SIG-M5 (cell line): ENCODE measurements around the gene ASCL2.

Experiments used
- DNase-seq: peaks from one replicate; lab custom pipeline; 2025; lab: John Stamatoyannopoulos, UW

The ASCL2 gene

GRCh38 chr11:2271327-2272227, 1.2 kb upstream of the ASCL2 start:
- DNase-seq = no peak

GRCh38 chr11:2271077-2271326, 614 bp upstream of the ASCL2 start:
- no peak for DNase-seq

GRCh38 chr11:2269601-2270321, 627 bp downstream of the ASCL2 start:
- no peak for DNase-seq

DNA sequence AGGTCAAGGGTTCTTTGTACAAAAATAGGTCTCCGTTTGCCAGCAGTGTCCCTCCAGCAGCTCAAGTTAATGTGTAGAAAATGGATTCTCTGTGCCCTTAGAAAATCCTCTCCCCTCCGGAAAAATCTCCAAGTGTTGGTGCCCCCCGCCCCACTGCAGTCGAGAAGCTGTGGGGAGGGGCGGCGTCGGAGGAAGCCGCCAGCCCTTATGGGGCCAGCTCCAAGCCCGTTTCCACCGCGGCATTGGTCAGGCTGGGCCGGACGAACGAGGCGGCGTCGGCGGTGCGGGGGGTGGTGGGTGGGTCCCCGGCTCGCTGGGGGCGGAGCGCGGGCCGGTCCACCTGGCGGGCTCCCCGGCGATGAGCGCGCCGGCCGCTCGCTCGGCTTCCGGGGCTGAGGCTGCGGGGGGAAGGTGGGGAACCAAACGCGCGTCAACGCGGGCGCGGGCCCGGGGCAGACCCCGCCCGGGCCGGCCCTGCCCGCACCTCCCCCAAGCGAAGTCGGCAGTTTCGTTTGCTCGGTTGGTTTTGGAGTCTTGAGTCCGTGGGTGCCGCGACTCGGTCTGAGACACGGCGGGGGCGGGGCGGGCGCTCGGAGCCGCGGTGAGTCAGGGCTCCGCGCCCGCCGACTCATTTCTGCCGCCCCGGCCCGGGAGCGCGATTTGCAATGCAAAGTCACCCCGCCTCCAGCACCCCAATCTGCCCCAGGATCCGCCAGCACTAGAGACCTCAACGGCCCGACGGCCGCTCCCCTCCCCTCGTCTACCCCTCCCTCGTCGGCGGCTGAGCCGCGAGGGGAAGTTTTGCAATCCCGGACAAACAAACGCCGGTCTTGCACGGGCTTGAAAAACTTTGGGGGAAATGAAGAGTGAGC, 1.4 kb downstream of the ASCL2 start:
- no peak for DNase-seq

GRCh38 chr11:2267851-2268728, 2.3 kb downstream of the ASCL2 start:
- no peak for DNase-seq

DNA sequence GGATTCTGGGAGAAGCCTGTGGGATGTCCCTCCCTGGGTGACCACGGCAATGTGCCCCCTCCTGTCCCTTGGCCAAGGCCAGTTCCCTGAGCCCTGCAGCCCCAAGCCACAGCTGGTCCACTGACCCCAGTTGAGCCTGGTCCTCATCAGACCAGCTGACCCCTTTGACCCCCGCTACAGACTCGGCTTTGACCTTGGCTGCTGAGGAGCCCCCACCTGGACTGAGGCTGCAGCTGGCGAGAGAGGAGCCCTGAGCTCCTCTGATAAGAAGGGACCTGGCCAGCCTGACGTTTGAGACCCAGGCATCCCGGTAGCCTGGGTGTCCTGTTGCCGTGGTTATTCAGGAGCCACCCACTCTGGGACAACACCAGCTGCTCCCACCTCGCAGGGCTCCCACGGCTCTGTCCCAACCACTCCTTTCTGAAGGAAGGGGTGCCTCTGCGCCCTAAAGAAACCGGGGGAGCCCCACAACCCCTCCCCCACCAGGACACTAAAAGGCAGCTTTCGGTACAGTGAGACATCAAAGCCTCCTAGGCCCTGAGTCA, 3.0 kb downstream of the ASCL2 start:
- no peak for DNase-seq

DNA sequence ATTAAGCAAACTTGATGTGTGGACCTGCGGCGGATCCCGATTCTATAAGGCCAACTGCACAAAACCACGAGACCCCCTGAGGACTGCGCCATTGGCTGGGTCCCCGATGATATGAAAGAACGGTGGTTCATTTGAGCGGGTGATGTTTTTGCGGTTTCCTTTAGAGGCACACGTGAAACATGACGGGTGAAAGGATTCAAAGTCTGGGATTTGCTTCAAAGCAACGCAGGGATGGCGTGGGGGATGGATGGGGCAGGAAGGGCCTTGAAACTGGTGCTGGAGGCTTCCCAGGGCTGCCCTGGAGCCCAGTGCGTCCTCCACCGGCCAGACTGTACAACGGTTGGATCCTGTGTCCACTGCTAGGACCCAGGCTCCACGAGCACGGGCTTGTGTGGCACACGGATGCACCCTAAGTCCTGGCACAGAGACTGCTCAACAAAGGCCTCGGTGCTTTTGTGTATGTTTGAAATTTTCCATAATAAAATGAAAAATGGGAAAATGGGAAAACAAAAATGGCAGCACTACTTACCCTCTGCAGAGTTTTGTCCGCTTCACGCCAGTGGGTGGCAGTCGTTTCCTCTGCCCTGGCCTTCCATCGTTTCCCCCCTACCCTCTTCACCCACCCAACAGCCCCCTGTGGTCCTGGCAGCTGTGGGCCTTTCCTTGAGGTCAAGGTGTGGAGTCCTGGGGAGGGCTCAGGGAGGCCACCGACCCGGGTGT, 3.6 kb downstream of the ASCL2 start:
- DNase-seq = no peak

DNA sequence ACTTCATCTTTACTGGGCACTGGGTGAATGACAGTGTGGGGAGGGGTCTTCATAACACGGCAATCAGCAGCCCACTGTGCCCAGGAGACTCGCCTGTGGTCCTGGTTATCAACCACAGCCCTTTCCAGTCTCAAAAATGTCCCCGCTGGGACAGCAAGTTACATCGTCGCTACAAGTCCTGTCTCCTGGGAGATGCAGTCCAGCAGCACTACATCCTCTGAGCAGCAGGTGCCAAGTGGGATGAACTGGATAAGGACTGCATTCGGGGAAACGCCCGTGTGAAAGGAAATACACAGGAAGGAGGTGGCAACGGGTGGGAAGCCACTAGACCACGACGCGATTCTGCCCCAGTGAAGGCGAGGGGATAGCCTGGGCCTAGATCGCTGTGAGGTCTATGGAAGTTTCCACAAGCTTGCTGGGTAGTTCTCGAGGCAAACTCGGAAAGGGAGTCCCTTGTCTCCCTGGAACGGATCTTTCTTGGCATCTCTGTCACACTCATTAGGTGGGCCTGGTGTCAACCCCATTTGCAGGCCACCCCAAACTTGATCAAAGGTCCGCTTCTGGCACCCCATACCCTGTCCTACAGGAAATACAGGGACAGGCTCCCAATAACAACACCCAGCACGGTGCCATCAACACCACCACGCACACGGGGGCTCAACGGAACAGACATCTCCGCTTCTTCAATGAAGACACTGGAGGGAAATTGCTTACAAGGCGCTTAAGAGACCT, 4.4 kb downstream of the ASCL2 start:
- DNase-seq = no peak

DNA sequence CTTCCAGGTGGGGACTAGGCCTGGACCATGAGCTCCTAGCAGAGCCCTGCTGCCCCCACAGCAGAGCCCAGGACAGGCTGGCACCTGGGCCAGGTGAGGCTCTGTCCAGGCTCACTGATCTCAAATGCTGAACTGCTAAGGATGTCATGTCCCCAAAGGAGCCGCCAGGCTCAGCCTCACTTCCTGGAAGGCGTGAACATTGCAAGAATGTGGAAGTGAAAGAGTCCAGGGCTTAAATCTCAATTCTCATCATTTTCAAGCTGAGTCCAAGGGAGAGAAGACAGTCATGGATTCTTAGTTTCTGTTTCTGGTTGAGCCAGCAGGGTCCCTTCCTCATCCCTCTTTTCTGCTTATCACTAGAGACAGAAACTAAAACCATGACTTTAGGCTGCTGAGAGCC, 5.0 kb downstream of the ASCL2 start:
- peak; percentile 64 for DNase-seq

- no peak for DNase-seq
These were observed 5.9 kb downstream of the ASCL2 start for GRCh38 chr11:2264366-2265053.

DNA sequence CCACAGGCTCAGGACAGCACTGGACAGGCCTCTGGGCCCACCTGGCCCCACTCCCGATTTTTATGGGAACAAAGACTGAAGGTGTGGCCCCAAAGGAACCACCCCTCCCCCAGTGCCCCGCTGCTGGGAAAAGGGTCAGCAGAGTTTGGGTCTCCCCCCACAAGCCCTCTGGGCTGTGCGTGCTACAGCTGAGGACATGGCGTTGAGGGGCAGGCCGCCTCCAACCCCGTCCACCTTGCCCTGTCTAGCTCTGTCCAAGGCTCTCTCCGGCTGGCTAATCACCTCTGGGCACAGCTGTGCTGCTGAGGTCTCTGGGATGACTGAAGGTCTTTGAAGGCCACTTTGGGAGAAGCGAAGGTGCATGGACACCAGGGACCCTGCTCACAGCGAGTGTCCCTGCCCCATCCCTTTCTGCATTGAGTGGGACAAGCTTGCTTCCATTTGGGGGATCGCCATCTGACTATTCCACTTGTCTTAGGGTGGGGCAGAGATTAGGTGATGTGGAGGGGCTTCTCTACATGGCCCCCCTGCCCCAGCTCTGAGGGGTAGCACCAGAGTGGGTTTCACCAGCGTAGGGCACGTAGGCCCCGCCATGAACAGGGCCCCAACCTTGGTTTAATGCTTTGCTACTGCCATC, 6.5 kb downstream of the ASCL2 start:
- no peak for DNase-seq

- no peak for DNase-seq
These were observed 7.3 kb downstream of the ASCL2 start for GRCh38 chr11:2263071-2263565.

DNA sequence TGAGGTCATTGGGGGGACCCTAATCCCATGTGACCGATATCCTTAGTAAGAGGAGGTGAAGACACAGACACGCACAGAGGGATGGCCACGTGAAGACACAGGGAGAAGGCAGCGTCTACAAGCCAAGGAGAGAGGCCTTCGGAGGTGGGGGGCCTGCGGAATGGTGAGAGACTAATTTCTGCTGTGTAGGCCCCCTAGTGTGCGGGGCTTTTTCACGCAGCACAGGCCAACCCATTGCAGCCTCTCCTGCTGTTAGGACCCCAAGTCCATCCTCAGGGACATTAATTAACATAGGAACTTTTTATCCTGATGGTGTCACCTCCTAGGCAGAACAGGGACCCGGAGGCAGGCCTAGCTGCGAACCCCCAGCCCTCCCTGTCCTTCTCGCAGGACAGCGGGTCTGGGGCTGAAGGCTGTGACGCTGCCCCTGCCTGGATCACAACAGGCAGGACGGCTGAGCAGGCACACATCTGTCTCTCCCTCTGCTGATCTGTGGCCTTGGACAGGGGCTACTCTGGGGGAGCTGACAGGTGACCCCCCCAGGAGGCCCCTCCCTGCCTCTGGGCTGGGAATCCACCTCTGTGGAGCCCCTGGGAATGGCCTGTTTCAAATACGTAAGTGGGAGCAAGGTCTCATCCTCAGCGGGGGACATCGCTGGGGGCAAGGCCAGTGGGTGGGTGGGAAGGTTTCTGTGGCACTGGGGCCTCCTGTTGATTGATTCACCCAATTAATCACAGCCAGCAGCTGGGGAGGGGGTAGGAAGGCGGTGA, 7.9 kb downstream of the ASCL2 start:
- no peak for DNase-seq

GRCh38 chr11:2261436-2262230, 8.8 kb downstream of the ASCL2 start:
- DNase-seq = no peak

DNA sequence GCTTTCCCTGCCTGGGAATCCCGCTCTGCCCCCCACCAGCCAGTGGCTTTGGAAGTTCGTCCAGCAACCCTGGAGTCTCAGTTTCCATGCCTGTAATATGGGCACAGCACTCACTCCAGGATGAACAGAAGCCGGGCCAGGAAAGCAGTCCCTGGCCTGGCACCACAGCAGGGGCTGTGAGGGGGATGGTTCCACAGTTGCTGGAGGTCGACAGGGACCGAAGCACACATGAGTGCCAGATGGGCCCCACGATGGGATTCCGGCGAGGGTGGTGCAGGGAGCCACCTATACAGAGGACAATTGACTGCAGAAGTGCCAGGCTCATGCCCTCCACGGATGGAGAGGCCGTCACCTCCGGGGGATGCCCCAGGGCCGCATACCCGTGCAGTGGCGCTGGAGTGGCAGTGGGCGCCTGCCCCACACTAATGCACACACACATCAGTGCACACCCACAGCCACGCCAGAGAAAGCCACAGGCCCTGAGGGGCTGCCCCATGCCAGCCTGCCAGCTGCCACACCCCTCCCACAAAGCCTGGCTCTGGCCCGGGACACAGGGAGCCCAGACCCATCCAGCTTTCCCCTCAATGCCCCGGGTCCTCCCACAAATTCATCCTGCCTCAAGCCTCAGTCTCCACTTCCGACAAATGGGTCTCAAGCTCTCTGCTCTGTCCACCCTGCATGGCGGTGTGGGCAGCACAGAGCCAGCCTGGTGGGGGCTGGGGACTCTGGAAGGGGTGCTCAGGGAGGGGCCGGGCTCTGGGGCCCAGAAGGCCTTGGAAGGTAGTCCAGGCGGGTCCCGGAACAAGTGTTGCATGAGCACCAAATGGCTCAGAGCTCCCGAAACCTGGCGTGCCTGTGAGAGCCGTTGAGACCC, 9.7 kb downstream of the ASCL2 start:
- no peak for DNase-seq

DNA sequence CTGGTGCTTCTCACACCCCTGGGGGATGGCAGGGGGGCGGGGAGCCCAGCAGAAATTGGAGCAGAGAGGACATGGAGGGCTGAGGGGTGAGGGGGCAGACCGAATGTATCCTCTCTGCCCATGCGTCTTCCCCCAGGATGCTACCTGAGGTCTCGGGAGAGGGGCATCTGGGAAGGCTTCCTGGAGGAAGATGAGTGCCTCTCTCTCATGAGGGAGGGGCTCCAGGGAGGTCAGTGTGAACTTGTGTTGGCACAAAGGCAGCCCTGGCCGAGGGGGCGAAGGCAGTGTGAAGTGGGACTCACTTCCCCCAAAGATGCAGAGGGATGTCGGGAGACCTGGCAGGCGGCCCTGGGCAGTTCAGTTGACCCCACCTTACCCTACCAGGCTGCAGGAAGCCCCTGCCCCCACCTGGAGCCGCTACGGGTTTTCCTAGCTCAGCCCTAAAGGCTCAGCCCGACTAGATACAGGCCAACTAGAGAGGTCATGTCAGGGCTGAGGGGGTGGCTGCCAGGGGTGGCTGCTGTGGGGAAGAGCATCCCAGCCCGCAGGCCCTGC, 10.4 kb downstream of the ASCL2 start:
- DNase-seq = no peak
